Mucosa of stomach (tissue), 1 donor: ENCODE data around the gene FAM89B.

Source experiments
- H3K27me3 ChIP-seq: one replicate; pipeline ENCODE4 v1.7.0; 2013; ENCODE audit warnings: mild to moderate bottlenecking, low read length; ENCODE audit not compliant: control insufficient read depth, insufficient read depth
- H3K36me3 ChIP-seq: one replicate; pipeline ENCODE4 v1.7.0; 2013; ENCODE audit warnings: low read length; ENCODE audit not compliant: control insufficient read depth, insufficient read depth
- H3K4me1 ChIP-seq: one replicate; pipeline ENCODE4 v1.7.0; 2013; ENCODE audit warnings: mild to moderate bottlenecking, low read length; ENCODE audit not compliant: control insufficient read depth, insufficient read depth
- H3K4me3 ChIP-seq: one replicate; pipeline ENCODE4 v1.7.0; 2013; ENCODE audit warnings: low read length
- H3K9ac ChIP-seq: one replicate; pipeline ENCODE4 v1.7.0; 2013; ENCODE audit warnings: mild to moderate bottlenecking, low read length, moderate library complexity
- H3K9me3 ChIP-seq: one replicate; pipeline ENCODE4 v1.7.0; 2013; ENCODE audit warnings: mild to moderate bottlenecking, low read length, moderate library complexity; ENCODE audit not compliant: control insufficient read depth
- donor health status: Pancreatic carcinoma.

The FAM89B gene

DNA sequence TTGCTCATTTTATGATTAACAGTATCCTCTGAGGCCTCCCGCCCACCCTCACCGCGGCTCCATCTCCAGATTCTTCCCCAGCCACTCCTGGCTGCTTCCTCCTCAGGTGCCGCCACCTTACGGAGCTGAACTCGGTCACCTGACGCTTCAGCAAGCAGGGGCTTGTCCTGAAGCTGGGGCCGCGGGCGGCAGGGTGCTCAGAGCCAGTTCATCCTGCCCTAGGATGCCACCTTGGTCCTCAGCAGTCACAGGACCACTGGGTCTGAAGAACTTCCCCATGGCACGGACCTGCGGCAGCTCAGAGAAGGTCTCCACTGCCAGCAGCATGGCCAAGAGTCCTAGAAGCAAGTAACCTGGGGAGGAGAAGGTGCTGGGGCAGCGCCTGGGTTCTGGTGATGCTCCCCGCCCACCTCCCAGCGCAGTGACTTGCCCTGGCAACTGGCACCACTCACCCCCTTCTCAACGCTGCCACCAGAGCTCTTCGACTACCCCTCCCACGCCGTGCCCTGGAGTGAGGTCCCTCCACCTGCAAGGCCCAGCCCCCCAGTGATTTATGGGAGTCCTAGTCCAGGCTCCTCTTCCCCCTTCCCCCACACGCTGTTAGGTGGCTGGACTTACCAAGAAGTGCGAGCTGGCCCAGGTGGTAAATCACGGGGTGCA is 20.6 kb downstream of the FAM89B start:
- Histone ChIP-seq H3K9me3 (no peaks in the 10 kb centered on the region), H3K4me1 (peaks cover 41% of the 10 kb centered on the region), H3K4me3 (no peak overlapping the region), H3K27me3 (no peaks in the 10 kb centered on the region), H3K9ac (no peak overlapping the region), H3K36me3 (peaks cover 13% of the 10 kb centered on the region)

DNA sequence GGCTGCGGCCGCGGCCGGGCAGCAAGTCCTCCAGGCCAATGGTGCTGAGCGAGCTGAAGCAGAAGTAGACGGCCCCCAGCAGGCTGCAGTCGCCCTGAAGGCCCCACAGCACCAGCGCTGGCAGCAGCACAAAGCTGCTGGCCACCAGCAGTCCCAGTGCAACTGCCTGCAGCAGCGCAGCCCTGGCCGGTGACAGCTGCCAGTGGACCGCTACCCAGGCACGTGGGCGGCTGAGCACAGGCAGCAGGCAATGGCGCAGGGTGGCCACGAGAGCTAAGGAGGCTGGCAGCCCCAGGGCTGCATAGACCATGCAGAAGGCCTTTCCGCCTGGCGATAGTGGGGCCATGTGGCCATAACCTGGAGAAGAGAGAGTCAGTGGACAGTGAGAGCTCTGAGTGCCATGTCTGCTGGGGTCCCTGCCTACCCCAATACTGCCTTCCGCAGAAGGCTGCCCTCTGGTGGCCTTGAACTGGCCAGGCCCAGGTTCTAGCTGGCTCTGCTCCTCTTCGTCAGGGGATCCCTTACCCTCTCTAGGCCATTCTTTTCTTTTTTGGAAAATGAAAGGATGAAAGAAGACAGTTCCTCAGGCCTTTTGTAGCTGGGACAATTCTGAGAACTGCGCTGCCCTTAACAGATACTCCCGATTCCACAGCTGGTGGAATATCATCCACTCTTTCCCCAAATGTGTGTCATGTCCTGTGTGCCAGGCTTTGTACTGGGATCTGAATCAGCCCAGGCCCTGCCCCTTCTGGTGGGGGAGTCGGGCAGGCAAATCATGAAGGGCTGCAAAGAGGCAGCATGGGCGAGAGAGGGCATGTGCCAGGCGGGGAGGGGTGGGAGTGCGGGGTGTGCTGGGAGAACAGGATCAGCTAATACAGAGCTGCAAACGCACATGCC is 21.4 kb downstream of the FAM89B start:
- peaks cover 33% of the 10 kb centered on the region for H3K4me1 ChIP-seq
- H3K4me3 ChIP-seq, result no peak overlapping the region
- no peaks in the 10 kb centered on the region for H3K27me3 ChIP-seq
- H3K36me3 ChIP-seq, result peaks cover 21% of the 10 kb centered on the region
- no peaks in the 10 kb centered on the region for H3K9me3 ChIP-seq
- H3K9ac ChIP-seq, result no peak overlapping the region

DNA sequence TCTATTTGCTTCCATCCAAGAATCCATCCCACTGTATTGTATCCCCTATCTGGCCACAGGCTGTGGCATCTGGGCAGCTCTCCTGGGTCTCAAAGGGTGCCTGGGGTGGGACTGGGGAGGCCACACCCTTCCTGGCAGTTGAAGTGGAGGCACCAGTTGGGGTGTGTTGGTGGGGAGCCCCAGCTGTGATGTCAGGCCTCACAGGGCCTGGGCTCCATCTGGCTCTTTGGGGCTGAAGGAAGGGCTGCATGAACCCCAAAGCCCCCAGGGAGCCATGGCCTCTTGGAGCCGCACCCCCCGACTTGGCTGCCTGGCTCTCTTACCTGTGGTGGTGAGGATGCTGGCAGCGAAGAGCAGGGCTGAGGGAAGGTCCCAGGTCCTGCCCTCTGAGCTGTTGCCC is 22.8 kb downstream of the FAM89B start:
- Histone ChIP-seq H3K9me3 (no peaks in the 10 kb centered on the region), H3K4me3 (no peak overlapping the region), H3K27me3 (no peaks in the 10 kb centered on the region), H3K9ac (peak overlapping the region; percentile 28), H3K36me3 (peaks cover 20% of the 10 kb centered on the region), H3K4me1 (peaks cover 31% of the 10 kb centered on the region)

DNA sequence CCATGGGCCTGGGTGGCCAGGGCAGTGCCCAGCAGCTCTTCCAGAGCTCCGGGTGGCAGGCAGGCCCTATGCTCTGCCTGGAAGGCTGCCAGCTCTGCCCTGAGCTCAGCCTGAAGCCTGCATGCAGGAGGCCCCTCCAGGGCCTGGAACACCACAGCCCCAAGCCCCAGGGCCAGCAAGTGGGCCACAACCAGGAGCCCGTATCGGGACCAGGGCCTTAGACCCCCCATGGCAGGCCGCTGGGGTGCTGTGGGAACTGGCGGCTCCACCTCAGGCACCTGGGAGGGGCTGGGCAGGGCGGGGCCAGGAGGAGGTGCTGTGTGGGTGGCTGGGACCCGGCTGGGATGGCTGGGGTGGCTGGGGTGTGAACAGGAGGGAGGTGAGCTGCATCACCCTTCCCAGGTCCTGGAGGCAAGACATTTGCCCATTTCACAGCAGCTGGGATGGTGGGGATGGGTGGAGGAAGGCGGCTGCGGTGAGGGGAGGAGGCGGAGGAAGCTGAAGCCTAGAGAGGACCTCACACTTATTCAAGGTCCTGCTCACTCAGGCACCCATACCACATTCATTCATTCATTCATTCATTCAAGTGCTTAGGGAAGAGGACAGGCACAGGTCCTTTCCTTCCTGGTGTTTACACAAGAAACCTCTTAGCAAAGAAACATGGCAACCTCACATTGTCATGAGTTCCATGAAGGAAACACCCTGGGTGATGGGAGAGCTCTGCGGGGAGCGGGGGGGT is 23.4 kb downstream of the FAM89B start, which contains the start of gene KCNK7:
Gene KCNK7, minus strand, starts transcription at position 258 of the 739 bp plus-strand sequence. Its CDS starts 28 bp downstream, at position 230.
- peaks cover 17% of the 10 kb centered on the region for H3K36me3 ChIP-seq
- H3K27me3 ChIP-seq, result no peaks in the 10 kb centered on the region
- H3K4me3 ChIP-seq, result no peak within 1 kb of the TSS
- peaks cover 31% of the 10 kb centered on the region for H3K4me1 ChIP-seq
- H3K9me3 ChIP-seq, result no peaks in the 10 kb centered on the region
- peak within 1 kb of the TSS; percentile 28 for H3K9ac ChIP-seq

DNA sequence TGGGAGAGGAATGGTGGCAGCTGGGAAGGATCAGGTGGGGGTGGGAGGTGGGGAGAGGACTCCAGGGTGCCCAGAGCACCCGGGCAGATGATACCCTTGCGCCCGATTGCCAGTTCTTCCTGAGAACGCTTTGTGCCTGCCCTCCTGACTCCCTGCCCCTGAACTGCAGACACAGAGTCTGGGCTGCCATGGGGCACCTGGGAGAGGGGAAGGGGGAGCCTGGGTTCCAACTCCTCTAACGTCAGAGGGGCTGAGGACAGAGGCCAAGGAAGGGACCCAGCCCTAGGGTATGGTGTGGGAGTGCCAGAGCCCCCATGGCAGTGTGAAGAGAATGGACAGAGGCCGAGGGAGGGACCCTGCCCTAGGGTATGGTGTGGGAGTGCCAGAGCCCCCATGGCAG is 24.2 kb downstream of the FAM89B start:
- Histone ChIP-seq H3K4me1 (peaks cover 28% of the 10 kb centered on the region), H3K4me3 (no peak overlapping the region), H3K36me3 (peaks cover 17% of the 10 kb centered on the region), H3K9ac (no peak overlapping the region), H3K27me3 (no peaks in the 10 kb centered on the region), H3K9me3 (no peaks in the 10 kb centered on the region)

DNA sequence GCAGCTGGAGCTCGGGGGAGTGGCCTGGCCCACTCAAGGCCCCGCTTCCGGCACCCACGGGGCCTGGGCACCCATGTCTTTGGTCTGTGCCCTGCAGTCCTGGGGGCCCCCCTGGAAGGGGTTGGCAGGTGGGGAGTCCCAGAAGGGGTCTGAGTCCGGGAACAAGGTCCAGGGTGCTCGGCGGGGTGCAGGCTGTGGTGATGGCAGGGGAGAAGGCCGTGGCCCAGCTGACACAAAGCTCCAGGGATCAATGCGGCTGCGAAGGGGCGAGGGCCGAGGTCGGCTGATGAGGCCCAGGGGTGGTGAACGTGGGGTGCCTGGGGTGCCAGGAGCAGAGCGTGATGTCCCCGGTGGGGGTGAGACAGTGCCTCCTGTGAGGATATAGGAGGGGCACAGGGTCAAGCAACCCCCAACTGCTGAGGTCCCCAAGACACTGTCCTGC is 25.9 kb downstream of the FAM89B start:
- no peak overlapping the region for H3K9ac ChIP-seq
- no peaks in the 10 kb centered on the region for H3K27me3 ChIP-seq
- peaks cover 17% of the 10 kb centered on the region for H3K36me3 ChIP-seq
- H3K4me3 ChIP-seq, result no peak overlapping the region
- peaks cover 14% of the 10 kb centered on the region for H3K4me1 ChIP-seq
- no peaks in the 10 kb centered on the region for H3K9me3 ChIP-seq

DNA sequence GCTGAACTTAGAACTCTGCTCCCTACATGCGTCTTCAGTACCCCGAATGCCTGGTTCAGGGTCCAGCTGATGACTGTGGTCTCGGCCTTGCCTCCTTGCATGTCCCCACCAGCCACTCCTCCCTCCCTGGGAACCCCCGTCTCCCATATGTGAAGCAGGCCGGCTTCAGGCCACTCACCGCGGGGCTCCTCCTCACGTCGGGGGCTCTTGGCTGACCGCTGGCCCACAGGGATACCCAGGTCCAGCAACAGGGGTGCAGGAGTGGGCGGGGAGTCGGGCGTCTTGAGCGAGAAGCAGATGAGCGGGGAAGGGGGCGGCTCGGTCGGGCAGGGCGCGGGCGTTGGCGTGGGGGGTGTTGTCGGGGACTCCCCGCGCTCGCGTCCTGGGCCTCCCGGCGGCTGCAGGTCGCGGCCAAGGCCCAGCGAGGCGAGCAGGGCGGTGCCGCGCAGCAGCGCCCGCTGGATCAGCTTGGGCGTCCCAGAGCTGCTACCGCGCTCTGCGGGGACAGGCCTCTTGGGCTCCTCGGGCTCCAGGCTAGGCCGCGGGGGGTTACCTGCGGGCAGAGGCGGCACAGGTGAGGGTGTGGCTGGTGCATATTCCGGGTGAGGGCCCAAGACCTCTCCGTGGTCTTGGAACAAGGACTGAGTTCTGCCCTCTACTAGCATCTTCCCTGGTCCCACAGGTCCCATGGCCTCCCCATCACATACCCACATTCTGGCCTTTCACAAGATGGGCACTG is 27.0 kb downstream of the FAM89B start:
- Histone ChIP-seq H3K4me3 (no peak overlapping the region), H3K36me3 (peaks cover 17% of the 10 kb centered on the region), H3K9me3 (no peaks in the 10 kb centered on the region), H3K4me1 (peaks cover 14% of the 10 kb centered on the region), H3K27me3 (no peaks in the 10 kb centered on the region), H3K9ac (no peak overlapping the region)

DNA sequence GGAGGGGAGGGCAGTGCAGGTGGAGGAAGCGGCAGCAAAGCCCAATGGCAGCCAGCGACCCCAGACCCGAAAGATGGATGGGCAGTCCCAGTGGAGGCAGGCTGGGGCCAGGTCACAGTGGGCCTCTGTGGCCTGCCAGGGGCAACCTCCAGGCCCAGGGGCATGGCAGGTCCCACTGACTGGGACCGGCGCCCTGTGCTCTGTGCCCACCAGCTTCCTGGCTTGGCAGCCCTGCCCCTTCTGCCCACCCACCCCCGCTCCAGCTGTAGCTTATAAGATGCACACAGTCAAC is 27.6 kb downstream of the FAM89B start:
- H3K4me1 ChIP-seq, result peaks cover 13% of the 10 kb centered on the region
- H3K36me3 ChIP-seq, result peaks cover 17% of the 10 kb centered on the region
- no peaks in the 10 kb centered on the region for H3K27me3 ChIP-seq
- no peaks in the 10 kb centered on the region for H3K9me3 ChIP-seq
- H3K4me3 ChIP-seq, result no peak overlapping the region
- H3K9ac ChIP-seq, result no peak overlapping the region

DNA sequence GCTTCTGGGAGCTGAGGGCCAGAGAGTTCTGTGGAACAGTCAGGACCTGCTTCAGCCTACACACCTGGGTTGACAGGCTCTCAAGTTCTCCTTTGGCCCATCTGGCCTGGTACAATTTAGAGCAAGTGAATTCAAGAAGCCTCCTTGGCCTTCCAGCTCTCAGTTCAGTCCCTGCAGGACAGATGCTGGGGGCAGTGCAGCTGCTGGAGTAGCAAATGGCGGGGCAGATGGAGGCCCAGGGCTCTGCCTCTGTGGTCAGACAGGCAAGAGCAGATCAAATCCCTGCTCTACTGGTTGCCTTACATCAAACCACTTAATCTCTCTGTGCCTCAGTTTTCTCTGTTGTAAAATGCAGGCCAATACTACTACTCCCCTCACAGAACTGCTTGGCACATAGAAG is 31.9 kb downstream of the FAM89B start:
- Histone ChIP-seq H3K4me3 (no peak overlapping the region), H3K9ac (no peak overlapping the region), H3K36me3 (peaks cover 5% of the 10 kb centered on the region), H3K27me3 (no peaks in the 10 kb centered on the region), H3K4me1 (peaks cover 6% of the 10 kb centered on the region), H3K9me3 (no peaks in the 10 kb centered on the region)

DNA sequence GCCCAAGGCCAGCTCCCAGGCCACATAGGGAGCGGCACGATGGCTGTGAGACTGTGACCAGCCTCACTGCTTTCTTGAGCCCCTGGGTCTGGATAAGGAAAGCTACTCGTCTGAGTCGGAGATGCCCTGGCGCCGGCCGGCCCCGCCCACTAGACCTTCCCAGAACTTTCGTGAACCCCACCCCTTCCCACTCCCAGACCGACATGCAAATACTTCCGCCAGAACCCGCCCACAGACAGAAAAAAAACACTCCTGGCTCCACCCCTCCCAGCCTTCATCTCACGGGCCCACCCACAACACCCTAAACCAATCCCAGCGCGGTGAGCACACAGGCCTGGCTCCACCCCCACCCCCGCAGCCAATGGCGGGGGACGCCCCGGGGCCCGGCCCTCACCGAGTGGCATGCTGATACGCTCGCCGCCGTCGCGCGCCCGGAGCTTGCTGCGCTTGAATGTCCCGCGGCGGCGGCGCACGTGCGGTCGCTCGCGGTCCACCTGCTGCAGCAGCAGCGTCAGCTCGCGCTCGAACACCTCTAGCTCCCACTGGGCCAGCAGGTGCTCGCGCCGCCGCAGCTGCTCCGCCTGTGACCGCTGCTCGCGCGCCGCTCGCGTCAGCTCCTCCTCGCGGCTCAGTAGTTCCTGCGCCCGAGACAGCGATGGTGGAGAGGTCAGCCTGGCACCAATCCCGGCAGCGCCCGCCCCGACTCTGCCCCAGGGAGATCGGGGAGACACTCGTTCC is 34.7 kb downstream of the FAM89B start:
- Histone ChIP-seq H3K36me3 (peaks cover 5% of the 10 kb centered on the region), H3K4me3 (no peak overlapping the region), H3K27me3 (no peaks in the 10 kb centered on the region), H3K4me1 (peaks cover 32% of the 10 kb centered on the region), H3K9me3 (no peaks in the 10 kb centered on the region), H3K9ac (no peak overlapping the region)
